Sigmoid colon (tissue), 4 donors: ENCODE measurements around the gene NR1I2.

Source experiments
- CTCF ChIP-seq, 4 experiments: fragments of 450-650 bp in 3 of 4; fragments of 200-600 bp in 1 of 4; IDR thresholded peaks; one replicate each; pipeline ENCODE4 v1.5.1; 2016 to 2019; ENCODE audit warnings: antibody characterized with exemption in 4 of 4, mild to moderate bottlenecking in 3 of 4, moderate library complexity in 2 of 4
- EP300 ChIP-seq, 4 donors: sonication (generic); formaldehyde crosslinking; IDR thresholded peaks; one replicate each; pipeline ENCODE4 v1.6.1; 2017; ENCODE audit warnings: antibody characterized with exemption in 4 of 4

- TF ChIP-seq CTCF (IDR thresholded peaks at IDR 0.05), result no peak
- TF ChIP-seq EP300 (IDR thresholded peaks at IDR 0.05), result no peak
These were observed 3.7 kb upstream of the NR1I2 start for GRCh38 chr3:119778176-119778575.
